GM21423 (cell line): ENCODE measurements around the gene IMPACT.
A peak's percentile ranks its signal among the peaks of the same experiment; 100 is the strongest.

Experiments used
- ATAC-seq: cut with Tn5 transposase; IDR thresholded peaks from one replicate; pipeline ENCODE4 v1.9.1; 2021; ENCODE audit warnings: mild to moderate bottlenecking, moderate library complexity; ENCODE audit not compliant: unreplicated experiment

IMPACT gene

GRCh38 chr18:24420551-24420950, 5.9 kb upstream of the IMPACT start:
- ATAC-seq, result no peak

- ATAC-seq, result no peak
Observed at GRCh38 chr18:24421831-24422230, 4.6 kb upstream of the IMPACT start.

DNA sequence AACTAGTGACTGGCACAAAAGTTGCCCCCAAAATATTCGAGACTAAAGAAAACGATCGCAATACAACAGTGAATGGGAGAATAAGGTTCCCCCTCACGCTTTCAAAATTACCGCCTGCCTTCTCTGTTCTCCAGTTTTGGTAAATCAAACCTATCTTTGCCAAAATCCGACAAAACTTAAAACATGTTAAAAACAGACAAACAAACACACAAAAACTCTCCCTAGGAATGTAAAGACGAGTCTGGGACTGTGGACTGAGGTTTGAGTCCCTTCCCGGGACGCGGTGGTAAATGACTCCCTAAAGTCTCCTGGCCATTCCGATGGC, 435 bp upstream of the IMPACT start:
- ATAC-seq, result no peak

DNA sequence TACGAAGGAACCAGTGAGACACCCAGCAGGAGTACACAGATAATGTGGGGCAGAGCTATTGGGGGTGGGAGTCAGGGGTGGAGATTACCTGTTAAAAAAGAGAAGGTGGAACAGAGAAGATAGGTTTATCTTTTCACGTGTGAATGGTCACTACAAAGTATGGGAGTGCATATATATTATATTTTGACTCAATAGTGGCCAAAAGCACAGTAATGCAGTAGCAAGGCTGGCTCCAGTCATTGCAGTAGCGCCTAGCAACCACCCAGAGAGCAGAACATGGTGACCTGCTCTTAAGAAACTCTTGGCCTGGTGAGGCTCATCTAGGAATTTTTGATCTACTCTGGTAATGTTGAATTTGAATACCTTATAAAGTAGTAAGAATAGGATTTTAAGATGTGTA, 1.0 kb downstream of the IMPACT start:
- ATAC-seq, result no peak

DNA sequence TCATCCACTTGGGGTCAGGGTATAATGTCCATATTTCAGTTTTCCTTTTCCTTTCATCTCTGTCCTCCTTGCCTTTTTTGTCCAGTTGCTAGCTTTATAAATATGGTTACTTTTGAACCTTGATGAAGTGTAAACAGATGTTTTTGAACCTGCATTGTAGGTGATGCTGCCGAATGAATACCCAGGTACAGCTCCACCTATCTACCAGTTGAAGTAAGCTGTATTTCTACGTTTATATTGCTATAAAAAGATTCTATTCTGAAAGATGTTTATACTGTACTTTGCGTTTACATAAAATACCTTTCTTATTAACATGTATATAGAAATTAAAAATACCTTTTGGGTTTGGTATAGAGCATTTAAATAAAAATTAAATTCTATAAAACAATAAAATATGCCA, 2.2 kb downstream of the IMPACT start:
- no peak for ATAC-seq

- ATAC-seq, result no peak
Observed at GRCh38 chr18:24429188-24429587, 2.7 kb downstream of the IMPACT start.

DNA sequence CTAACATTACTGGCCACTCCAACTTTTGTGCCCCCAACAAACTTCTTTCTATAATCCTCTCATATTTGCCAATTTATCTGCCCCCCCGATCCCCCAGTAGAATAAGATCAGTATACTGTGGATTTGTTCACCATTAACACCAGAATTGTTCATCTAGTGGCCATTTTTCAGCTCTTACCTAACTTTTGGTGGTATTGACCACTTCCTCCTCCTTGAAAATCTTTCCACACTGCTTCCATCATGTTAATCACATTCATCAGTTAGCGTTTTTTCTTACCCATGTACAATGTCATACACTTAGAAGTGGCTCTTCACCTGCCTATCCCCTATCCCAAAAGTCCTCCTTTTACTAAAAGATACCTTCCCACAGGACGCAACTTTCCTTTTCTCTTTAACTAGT, 6.1 kb downstream of the IMPACT start:
- no peak for ATAC-seq

DNA sequence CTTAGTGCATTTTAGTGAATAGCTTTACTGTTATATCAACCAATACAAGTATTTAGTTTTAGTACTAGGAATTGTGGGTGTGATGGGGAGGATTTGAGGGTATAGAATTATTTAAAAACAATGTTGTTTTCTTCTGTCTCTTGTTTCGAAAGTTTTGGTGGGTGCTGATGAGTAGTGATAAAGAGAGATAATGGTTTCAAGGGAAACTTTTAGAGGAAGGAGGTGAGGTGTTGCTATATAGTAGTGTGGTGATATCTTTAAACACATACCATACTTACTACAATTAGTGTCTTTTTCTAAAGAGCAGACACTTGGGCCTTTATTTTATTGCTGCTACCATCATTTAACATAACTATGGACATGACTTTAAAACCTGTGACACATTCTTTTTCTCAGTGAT, 10.5 kb downstream of the IMPACT start:
- no peak for ATAC-seq

- peak; percentile 81 for ATAC-seq
Observed at GRCh38 chr18:24443870-24444269, 17.4 kb downstream of the IMPACT start.

DNA sequence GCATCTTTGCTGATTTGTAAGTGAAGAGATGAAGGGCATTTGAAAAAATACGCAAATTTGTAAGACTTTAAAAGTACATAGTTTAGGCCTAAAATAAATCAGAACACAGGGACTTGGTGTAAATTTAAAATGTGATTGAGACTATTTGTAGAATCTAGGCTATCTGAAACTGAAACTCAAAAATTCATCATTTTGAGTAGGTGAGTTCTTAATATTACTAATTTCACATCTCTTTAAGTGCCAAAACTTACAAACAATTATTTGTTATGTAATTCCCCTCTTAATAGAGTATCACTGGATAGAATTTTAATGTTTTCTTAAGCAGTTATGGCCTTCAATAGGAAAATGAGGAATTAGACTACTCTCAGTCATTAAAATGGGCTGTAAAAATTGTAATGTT, 20.0 kb downstream of the IMPACT start:
- ATAC-seq, result peak; percentile 47

DNA sequence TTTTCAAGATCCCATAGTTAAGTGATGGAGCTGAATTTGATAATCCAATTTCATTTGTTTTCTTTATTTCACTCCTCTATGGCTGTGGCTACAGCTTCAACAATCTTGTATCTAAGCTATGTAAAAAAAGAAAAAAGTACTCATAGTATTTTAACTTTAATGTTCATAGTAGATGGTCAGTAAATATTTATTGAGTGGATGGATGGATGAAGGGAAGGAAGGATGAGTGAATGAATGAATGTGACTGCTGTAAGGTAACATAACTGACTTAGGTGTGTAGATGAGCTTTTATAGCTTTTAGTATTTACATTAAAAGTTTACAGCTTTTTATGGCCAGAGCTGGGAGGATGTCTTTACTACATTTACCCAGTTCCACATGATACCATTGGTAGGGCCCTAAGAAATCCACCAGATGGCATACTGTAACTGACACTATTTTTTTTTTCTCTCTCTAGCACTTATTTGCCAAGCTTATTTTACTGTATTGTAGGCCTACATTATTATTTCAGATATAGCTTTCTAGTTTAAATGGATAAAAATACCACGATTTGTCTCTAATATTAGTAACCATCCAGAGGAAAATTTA, 20.6 kb downstream of the IMPACT start:
- peak; percentile 4 for ATAC-seq

GRCh38 chr18:24447961-24448360, 21.5 kb downstream of the IMPACT start:
- ATAC-seq, result no peak

GRCh38 chr18:24456549-24456948, 30.1 kb downstream of the IMPACT start:
- peak; percentile 86 for ATAC-seq

- no peak for ATAC-seq
Observed at GRCh38 chr18:24459772-24460171, 33.3 kb downstream of the IMPACT start.

- ATAC-seq, result no peak
Observed at GRCh38 chr18:24460388-24460787, 33.9 kb downstream of the IMPACT start, which contains the start of gene HRH4. Gene HRH4 (plus strand): TSS chr18:24460637. CDS start chr18:24460729, 92 bp downstream.

GRCh38 chr18:24461996-24462395, 35.5 kb downstream of the IMPACT start:
- ATAC-seq, result no peak

GRCh38 chr18:24462838-24463775, 36.6 kb downstream of the IMPACT start:
- ATAC-seq, result no peak

DNA sequence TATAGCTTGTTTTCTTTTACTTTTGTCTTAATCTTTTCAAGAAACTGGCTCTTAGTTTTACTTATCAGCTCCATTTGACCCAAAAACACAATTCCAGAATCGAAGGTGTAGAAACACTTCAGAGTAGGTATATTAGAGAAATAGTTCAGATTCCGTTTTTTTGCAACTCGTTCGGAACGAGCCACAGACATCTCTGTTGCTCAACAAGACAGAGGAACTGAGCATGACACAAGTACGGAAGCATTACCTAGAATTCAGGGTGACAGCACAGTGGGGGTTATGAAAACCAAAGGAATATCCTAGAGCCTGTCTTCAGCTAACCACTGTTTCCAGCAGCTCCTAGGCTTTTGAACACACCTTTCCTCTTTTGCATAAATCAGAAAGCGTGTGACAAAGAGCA, 39.0 kb downstream of the IMPACT start:
- no peak for ATAC-seq

GRCh38 chr18:24466771-24467170, 40.3 kb downstream of the IMPACT start:
- no peak for ATAC-seq

DNA sequence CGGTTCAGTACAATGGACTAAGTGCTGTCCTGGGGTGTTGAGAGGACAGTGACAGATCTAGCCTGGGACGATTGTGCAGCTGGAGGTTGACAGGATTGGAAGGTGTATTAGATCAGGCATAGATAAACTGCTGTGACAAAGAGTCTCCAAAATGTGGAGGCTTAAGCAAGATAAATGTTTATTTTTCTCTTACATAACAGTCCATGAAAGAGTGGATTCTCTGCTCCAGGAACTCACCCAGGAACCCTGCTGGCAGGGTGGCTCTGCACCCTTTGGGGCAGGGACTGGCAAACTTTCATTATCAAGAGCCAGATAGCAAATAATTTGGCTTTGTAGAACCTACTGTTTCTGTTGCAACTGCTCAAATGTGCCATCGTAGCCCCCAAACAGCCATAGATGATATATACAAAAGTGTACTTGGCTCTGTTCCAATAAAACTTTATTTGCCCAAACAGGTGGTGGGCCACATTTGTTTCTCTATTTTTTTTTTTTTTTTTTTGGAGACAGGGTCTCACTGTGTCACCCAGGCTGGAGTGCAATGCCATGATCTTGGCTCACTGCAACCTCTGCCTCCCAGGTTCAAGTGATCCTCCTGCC, 43.6 kb downstream of the IMPACT start:
- no peak for ATAC-seq

GRCh38 chr18:24470805-24471204, 44.3 kb downstream of the IMPACT start:
- no peak for ATAC-seq

GRCh38 chr18:24472591-24472990, 46.1 kb downstream of the IMPACT start:
- no peak for ATAC-seq
